Activated naive CD4-positive, alpha-beta T cell treated with anti-CD3 and anti-CD28 coated beads for 36 hours (primary cell): Measurements from ENCODE around the gene POMZP3. TPM values are rescaled to one million over a fixed set of nuclear protein-coding genes. Genes with fewer than 3 reads are reported as not detected.
"Not testable (repeated sequence)": the region's sequence is repeated elsewhere in the genome, so short reads cannot be mapped to it uniquely, and the experiment has no call there.

ENCODE experiments used
- CTCF ChIA-PET: fragments of 350-600 bp; sonication (Branson Sonifier 250); formaldehyde crosslinking; loops from one replicate; lab custom pipeline; 2021; ENCODE audit warnings: antibody characterized with exemption; lab: Charles Lee
- DNase-seq: peaks from one replicate; pipeline ENCODE4 v3.0.0-alpha.2; 2020
- H3K27ac Mint-ChIP-seq: one replicate; pipeline ENCODE4 v1.8.0; 2021; ENCODE audit warnings: mild to moderate bottlenecking, mixed read lengths
- H3K27me3 Mint-ChIP-seq: one replicate; pipeline ENCODE4 v1.8.0; 2021; ENCODE audit warnings: low read depth, mixed read lengths
- H3K36me3 Mint-ChIP-seq: one replicate; pipeline ENCODE4 v1.8.0; 2021; ENCODE audit warnings: low read depth, mixed read lengths
- H3K4me1 Mint-ChIP-seq: one replicate; pipeline ENCODE4 v1.8.0; 2021; ENCODE audit warnings: low read depth, mixed read lengths
- H3K4me3 Mint-ChIP-seq: one replicate; pipeline ENCODE4 v1.8.0; 2021; ENCODE audit warnings: mild to moderate bottlenecking, moderate library complexity, mixed read lengths
- H3K9me3 Mint-ChIP-seq: one replicate; pipeline ENCODE4 v1.8.0; 2021; ENCODE audit warnings: mixed read lengths
- intact Hi-C: fragments of 100-400 bp; cut with micrococcal nuclease; formaldehyde crosslinking; loops from one replicate; pipeline ENCODE4 v1.15.1; 2023
- total RNA-seq, 2 experiments: library from RNA; stranded (reverse); gene quantifications; one replicate each; pipeline ENCODE4 v1.2.3, GENCODE V29; 2021

Gene POMZP3
- total RNA-seq, 2 experiments from 2014 or later = 34.4 to 38.7 TPM

DNA sequence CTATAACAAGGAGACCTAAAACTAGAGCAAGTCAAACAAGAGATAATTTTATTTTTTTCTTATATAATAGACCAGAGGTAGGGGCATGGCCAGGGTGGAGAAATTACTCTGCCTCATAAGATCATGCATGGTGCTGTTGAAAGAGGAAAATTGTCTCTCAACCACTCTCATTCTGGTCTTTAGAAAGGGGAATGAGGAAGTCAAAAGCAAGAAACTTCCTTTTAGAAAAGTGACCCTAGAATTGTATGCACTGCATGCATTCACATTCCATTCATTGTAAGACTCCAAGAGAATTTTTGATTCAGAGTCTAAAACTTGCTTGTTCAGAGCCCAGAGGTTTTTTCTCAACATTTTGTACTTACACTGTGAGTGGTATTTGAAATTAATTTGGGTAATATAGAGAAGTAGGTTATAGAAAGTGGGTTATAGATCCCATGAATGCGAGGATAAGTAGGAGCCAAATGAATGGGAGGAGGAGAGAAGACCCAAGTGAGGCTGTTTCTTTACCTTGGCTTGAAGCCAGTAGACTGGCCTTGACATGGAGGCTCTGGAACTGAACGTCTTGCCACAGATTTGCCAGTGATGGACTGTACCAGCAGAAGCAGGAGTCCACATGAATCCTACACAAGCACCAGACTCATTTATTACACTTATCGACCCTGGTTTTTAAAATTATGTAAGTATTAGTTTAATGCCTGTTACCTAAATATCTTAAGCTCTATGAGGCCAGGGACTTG lies 51.0 kb downstream of the POMZP3 start:
- H3K27me3 Mint-ChIP-seq, CTCF ChIA-PET, DNase-seq, H3K9me3 Mint-ChIP-seq, H3K27ac Mint-ChIP-seq, H3K4me3 Mint-ChIP-seq, H3K36me3 Mint-ChIP-seq, intact Hi-C loops: not testable (repeated sequence)
- H3K4me1 Mint-ChIP-seq = peaks cover 11% of the 10 kb centered on the region

DNA sequence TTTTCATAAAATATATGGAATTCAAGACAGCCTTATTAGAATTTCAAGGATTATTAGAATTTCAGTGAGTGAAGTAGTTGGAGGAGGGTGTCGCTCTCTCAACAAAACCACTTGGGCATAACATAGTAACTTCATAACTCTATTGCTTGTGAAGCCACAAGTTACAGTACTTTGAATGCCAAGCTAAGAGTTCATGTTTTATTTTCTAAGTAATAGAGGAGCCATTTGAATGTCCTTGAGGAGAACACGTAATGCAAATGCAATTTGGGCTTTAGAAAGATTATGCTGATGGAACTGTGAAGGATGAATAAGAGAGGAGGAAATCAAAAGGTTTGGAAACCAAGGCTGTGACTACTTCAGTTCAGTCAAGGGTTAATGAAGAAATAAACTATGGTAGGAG lies 51.6 kb downstream of the POMZP3 start:
- H3K4me3 Mint-ChIP-seq, H3K36me3 Mint-ChIP-seq, H3K27me3 Mint-ChIP-seq, intact Hi-C loops, H3K4me1 Mint-ChIP-seq, CTCF ChIA-PET, DNase-seq, H3K9me3 Mint-ChIP-seq, H3K27ac Mint-ChIP-seq: not testable (repeated sequence)

DNA sequence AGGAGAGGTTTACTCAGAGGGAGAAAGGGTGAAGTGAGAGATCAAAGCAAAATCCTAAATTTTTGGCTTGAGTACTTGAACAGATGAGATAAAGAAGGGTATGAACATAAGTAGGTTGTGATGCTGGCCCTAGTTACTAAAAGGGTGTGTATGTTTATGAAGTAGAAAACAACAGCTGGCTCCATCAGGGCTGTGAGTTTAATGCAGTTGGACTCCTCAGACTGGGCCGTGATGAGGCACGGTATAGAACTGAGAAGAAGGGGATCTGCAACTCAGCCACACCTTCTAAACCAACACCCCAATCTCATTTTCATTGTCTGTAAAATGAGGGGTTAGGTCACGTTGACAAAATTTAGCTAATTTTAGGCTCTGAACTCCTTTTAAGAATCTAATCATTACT lies 54.8 kb downstream of the POMZP3 start:
- intact Hi-C loops, H3K9me3 Mint-ChIP-seq, H3K27me3 Mint-ChIP-seq, H3K4me3 Mint-ChIP-seq, H3K36me3 Mint-ChIP-seq, H3K4me1 Mint-ChIP-seq, CTCF ChIA-PET, H3K27ac Mint-ChIP-seq, DNase-seq: not testable (repeated sequence)

DNA sequence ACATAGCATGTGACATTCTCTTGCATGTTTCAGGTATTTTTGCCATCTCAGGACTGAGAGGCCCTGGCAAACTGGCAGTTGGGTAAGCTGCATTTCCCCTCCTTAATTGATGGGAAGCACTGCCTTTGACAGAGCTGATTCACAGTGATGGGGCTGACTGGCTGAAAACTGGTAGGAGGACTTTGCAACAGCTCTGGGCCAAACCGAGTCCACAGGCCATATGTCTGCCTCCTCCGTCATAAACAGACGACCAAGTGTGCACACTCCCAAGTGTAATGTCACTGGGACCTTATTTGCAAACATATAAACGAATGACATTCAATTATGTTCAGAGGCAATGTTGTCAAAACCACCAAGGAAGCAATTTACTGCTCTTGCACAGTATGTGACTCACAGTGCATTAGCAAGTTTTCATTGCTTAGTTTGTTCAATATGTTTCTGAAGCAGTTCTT lies 56.7 kb downstream of the POMZP3 start:
- peaks cover 14% of the 10 kb centered on the region for H3K4me1 Mint-ChIP-seq
- H3K27ac Mint-ChIP-seq, H3K9me3 Mint-ChIP-seq, DNase-seq, CTCF ChIA-PET, H3K4me3 Mint-ChIP-seq, H3K27me3 Mint-ChIP-seq, intact Hi-C loops: not testable (repeated sequence)
- H3K36me3 Mint-ChIP-seq = peaks cover 12% of the 10 kb centered on the region

DNA sequence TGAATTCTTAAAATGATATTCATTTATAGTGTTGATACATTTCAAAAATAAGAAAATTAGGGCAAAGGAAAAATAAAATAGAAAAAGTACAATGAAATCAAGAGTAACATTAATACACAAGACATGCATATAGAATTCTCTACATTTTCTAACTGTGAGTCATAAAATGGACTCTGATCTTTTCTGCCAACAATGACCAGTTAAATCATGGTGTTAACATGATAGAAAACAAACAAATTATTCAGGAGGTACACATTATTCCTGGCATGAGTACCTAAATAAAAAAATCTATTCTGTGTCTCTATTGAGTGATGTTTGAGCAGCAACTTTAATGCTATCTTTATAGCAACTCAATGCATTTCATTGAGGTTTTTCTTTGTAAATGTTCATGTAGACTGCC lies 58.3 kb downstream of the POMZP3 start:
- H3K27me3 Mint-ChIP-seq, intact Hi-C loops, H3K9me3 Mint-ChIP-seq, H3K4me3 Mint-ChIP-seq, CTCF ChIA-PET, DNase-seq, H3K27ac Mint-ChIP-seq: not testable (repeated sequence)
- Mint-ChIP-seq H3K36me3 (peaks cover 18% of the 10 kb centered on the region), H3K4me1 (peaks cover 17% of the 10 kb centered on the region)

DNA sequence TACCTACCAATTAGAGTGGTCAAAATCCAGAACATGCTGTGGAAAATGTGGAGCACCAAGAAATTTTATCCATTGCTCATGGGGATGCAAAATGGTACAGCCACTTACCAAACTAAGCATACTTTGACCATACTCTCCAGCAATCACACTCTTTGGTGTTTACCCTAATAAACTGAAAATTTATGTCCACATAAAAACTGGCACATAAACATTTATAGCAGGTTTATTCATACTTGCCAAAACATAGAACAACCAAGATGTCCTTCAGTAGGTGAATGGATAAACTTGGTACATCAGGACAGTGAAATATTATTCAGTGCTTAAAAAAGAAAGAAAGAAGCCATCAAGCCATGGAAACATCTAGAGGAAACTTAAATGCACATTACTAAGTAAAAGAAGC lies 59.3 kb downstream of the POMZP3 start:
- H3K9me3 Mint-ChIP-seq, DNase-seq, H3K27ac Mint-ChIP-seq, intact Hi-C loops, H3K27me3 Mint-ChIP-seq, CTCF ChIA-PET, H3K4me3 Mint-ChIP-seq: not testable (repeated sequence)
- H3K4me1 Mint-ChIP-seq = peaks cover 17% of the 10 kb centered on the region
- H3K36me3 Mint-ChIP-seq = peaks cover 19% of the 10 kb centered on the region

DNA sequence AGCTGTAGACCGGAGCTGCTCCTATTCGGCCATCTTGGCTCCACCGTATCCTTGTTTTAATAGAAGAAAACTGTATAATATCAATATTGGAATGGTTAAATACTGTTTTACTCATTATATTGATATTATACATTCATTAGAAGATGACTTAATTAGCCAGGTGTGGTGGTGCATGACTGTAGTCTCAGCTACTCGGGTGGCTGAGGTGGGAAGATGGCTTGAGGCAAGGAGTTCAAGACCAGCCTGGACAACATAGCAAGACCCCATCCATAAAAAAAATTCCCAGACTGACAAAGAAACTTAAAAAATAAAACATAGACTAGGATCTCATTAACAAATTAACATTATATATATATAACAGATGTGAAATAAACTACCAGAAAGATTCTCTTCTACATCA lies 59.8 kb downstream of the POMZP3 start:
- H3K27me3 Mint-ChIP-seq, DNase-seq, H3K4me3 Mint-ChIP-seq, CTCF ChIA-PET, intact Hi-C loops, H3K9me3 Mint-ChIP-seq, H3K27ac Mint-ChIP-seq: not testable (repeated sequence)
- Mint-ChIP-seq H3K4me1 (peaks cover 21% of the 10 kb centered on the region), H3K36me3 (peaks cover 19% of the 10 kb centered on the region)

DNA sequence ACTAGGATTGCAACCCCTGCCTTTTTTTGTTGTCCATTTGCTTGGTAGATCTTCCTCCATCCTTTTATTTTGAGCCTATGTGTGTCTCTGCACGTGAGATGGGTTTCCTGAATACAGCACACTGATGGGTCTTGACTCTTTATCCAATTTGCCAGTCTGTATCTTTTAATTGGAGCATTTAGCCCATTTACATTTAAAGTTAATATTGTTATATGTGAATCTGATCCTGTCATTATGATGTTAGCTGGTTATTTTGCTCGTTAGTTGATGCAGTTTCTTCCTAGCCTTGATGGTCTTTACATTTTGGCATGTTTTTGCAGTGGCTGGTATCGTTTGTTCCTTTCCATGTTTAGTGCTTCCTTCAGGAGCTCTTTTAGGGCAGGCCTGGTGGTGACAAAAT lies 62.1 kb downstream of the POMZP3 start:
- not testable (repeated sequence) for H3K4me3 Mint-ChIP-seq

DNA sequence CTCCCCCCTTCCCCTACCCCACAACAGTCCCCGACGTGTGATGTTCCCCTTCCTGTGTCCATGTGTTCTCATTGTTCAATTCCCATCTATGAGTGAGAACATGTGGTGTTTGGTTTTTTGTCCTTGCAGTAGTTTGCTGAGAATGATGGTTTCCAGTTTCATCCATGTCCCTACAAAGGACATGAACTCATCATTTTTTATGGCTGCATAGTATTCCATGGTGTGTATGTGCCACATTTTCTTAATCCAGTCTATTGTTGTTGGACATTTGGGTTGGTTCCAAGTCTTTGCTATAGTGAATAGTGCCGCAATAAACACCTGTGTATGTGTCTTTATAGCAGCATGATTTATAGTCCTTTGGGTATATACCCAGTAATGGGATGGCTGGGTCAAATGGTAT lies 65.7 kb downstream of the POMZP3 start:
- H3K9me3 Mint-ChIP-seq, H3K27ac Mint-ChIP-seq, intact Hi-C loops, H3K27me3 Mint-ChIP-seq, DNase-seq, CTCF ChIA-PET, H3K4me3 Mint-ChIP-seq: not testable (repeated sequence)
- peaks cover 29% of the 10 kb centered on the region for H3K36me3 Mint-ChIP-seq
- H3K4me1 Mint-ChIP-seq = peaks cover 31% of the 10 kb centered on the region

More for the DNA sequence above, 62.1 kb downstream of the POMZP3 start:
- CTCF ChIA-PET, H3K27me3 Mint-ChIP-seq, H3K27ac Mint-ChIP-seq, H3K9me3 Mint-ChIP-seq, intact Hi-C loops, DNase-seq: not testable (repeated sequence)
- peaks cover 24% of the 10 kb centered on the region for H3K4me1 Mint-ChIP-seq
- peaks cover 28% of the 10 kb centered on the region for H3K36me3 Mint-ChIP-seq

DNA sequence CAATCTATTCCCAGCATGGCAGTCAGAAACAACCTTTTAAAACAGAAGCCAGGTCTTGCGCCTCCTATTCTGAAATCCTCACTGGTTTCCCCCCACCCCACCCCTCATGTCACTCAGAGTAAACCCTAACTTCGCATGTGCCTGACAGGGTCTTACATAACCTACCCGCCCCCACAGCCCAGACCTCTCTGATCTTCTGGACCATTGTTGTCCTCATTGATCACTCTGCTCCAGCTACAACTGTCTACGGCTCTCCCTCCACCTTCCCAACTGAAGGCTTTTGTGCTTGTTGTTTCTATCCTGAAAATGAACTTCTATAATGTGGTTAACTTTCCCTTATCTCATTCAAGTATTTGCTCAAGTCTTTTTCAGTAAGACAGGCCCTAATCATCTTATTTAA lies 66.9 kb downstream of the POMZP3 start:
- peaks cover 30% of the 10 kb centered on the region for H3K4me1 Mint-ChIP-seq

More for the DNA sequence above, 66.9 kb downstream of the POMZP3 start:
- H3K9me3 Mint-ChIP-seq, CTCF ChIA-PET, H3K27ac Mint-ChIP-seq, DNase-seq, H3K27me3 Mint-ChIP-seq, H3K4me3 Mint-ChIP-seq, intact Hi-C loops: not testable (repeated sequence)
- peaks cover 22% of the 10 kb centered on the region for H3K36me3 Mint-ChIP-seq

Other genes starting within 250 kb of the POMZP3 start
- under 1 TPM; 0.57 to 0.62 TPM for gene SSC4D, start 217.6 kb downstream of the POMZP3 start, total RNA-seq
- gene ZP3, start 202.3 kb downstream of the POMZP3 start, total RNA-seq = 10 to 100 TPM; 26.6 to 32.6 TPM
- 10 to 100 TPM; 17.9 to 22.0 TPM for gene DTX2, start 165.6 kb downstream of the POMZP3 start, total RNA-seq
- gene UPK3B, start 116.7 kb downstream of the POMZP3 start, total RNA-seq = under 1 TPM in 1 of 2 experiments, not detected in 1; 0.52 TPM
- gene SPDYE16, start 84.0 kb downstream of the POMZP3 start, total RNA-seq = under 1 TPM in 1 of 2 experiments, not detected in 1; 0.12 TPM